Epidermal melanocyte (primary cell): ENCODE data around the gene AHSG.

Experiments used
- DNase-seq: peaks from one replicate; pipeline ENCODE4 v3.0.0; 2011; ENCODE audit warnings: low spot score; ENCODE audit not compliant: insufficient read length

Gene AHSG

DNA sequence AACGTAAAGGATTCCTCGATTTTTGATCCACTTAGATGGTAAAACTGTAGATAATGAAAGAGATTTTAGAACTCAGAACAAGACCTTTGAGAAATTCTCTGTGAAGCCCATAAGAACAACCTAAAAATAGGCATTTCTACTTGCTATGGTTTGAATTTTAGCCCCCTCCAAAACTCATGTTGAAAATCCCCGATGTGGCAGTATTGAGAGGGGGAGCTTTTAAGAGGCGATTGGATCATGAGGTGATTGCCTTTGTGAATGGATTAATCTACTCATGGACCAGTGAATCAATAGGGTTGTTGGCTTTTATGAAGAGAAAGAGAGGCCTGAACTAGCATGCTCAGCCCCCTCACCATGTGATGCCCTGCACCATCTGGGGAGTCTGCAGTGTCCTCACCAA is 20.2 kb upstream of the AHSG start:
- no peak for DNase-seq

DNA sequence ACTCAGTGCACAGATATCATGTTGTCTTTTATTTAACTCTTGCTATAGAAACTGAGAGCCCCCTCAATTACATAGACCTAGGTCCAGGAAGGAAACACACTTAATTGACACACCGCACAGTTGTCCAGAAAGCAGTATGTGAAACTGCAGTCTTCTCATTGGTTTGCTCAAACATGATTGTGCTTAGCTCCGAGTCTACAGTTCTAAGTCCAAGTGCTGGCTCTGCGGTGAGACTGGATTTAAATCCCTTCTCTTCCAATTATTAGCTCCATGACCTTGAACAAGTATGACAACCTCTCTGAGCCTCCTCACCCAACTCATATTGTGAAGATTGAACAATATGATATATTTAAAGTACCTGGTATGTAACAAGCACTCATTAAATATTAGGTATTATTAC is 19.0 kb upstream of the AHSG start:
- no peak for DNase-seq

DNA sequence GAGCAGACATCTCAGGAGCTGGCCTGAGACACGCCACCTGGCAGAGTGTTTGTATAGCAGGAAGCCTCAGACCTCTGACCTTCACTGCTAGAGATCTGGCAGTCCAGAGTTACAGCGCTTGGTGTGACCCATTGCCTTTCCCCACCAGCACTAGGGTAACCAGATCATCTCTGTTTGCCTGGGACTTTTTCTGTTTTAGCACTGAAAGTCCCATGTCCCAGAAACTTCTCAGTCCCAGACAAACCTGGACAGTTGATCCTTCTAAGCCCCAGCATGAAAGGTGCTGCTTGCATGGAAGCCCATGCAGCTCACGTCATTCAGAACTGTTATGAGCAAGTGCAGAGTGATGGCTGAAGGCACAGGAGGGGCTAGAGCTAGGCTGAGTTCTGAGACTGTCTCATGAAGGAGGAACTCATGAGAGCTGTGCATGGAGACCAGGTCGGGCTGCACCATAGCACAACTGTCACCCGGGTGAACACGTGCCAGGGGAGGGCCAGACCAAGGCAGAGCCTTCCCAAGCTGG is 18.2 kb upstream of the AHSG start:
- DNase-seq, result no peak

DNA sequence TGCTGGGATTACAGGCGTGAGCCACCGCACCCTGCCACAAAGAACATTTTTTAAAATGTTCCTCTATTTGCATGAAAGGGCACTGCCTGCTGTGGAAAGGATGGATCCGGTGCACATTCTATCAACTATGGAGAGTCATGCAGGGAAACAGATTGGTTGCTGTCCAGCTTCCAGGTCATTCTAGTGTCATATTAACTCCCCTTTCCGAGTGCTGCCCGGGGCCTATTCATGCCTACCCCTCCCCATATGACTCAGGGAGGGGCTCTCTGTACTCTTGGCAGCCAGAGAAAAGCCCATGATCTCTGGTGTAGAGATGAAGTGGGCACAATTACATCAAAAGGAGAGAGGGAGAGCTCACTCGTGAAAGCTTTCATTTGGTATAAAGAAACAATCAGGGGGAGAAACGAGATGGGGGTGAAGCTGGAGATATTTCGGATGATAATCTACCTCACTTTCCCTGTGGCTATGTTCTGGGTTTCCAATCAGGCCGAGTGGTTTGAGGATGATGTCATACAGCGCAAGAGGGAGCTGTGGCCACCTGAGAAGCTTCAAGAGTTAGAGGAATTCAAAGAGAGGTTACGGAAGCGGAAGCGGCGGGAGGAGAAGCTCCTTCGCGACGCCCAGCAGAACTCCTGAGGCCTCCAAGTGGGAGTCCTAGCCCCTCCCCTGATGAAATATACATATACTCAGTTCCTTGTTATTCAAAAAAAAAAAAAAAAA is 16.1 kb upstream of the AHSG start:
- no peak for DNase-seq

DNA sequence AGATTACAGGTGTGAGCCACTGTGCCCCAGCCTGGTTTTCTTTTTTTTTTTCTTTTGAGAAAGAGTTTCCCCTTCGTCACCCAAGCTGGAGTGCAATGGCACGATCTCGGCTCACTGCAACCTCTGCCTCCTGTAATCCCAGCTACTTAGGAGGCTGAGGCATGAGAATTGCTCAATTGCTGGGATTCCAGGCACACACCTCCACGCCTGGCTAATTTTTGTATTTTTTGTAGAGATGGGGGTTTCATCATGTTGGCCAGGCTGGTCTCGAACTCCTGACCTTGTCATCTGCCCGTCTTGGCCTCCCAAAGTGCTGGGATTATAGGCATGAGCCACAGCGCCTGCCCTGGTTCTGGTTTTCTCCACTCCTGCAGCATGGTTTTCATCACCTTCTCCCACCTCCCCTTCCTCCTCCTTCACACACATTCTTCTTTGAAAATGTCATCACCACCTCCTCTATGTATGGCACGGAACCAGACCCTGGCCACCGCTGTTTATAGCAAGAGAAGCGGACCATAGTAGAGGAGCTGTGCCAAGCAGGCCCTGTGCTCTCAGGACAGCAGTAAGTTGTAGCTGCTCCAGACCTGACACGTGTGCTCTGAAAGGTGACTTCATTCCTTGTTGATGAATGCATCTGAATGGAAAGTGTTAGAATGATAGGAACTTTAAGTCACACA is 14.6 kb upstream of the AHSG start:
- DNase-seq, result no peak

DNA sequence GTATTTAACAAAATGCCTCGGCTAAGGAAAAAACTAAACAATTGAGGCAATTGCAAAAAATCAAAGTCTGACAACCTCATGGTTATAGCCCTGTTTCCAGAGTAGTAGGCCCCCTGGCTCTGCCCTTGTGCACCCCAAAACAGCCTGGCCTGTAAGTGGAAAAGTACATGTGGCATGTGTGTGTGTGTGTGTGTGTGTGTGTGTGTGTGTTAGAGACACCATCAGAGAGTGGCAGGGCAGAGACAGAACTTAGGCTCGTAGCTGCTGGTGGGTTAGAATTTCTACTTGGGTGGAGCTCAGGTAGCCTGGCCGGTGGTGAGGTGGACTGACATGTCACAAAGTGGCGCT is 14.1 kb upstream of the AHSG start:
- DNase-seq, result no peak

DNA sequence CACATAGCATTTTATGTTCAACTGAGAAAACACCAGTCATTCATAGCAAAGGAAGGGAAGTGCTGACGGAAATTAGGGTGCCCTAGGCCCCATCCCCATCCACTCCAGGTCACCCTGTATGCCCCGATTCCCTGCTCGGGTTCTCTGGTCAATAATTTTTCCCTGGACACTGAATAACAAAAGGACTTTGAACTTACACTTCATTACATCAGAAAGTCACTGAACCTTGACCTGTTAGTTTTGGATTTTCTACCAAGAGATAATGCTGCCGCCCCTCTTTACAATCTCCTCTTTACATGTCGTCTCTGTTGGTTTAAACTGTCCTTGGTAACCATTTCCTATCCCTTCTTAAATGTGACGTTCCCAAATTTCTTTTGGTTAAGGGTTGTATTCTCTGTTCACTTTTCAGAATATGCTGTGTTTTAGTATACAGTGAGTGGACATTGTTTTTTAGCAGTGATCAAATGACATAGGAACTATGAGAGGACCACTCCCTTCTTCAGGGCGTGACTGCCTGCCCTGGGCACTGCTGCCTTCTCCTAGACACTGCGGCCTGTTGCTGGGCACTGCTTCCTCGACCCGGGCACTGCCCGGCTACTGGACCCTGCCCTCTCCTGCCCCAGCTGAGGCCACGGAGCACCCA is 13.6 kb upstream of the AHSG start:
- no peak for DNase-seq

DNA sequence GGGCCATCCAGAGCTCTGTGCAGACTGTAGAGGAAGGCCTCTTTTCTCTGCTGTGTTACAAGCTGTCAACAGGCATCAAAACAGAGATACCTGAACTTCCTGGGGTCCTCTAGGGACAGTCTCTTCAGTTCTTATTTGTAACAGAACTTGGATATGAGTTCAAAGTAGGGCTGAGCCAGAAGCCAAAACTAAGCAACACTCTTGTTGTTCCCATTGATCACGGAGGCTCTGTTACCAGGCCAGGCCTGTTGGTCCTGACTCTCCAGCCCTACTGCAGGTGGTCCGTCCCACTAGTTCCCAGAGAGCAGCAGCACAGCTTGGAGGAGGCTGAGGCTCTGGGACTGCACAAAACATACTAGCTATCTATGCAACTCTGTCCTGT is 13.1 kb upstream of the AHSG start:
- DNase-seq, result no peak

DNA sequence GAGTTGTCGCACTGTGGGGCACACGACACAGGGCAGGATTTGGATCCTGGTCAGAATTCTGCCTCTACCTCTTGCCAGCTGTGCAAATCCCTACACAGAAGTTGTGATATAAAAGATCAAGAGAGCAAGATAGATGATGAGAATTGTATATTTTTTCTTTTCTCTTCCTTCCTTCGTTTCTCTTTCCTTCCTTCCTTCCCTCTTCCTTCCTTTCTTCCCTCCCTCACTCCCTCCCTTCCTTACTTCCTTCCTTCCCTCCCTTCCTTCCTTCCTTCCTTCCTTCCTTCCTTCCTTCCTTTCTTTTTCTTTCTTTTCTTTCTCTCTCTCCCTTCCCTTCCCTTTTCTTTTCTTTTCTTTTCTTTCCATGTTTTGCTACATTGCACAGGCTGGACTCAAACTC is 12.0 kb upstream of the AHSG start:
- no peak for DNase-seq

DNA sequence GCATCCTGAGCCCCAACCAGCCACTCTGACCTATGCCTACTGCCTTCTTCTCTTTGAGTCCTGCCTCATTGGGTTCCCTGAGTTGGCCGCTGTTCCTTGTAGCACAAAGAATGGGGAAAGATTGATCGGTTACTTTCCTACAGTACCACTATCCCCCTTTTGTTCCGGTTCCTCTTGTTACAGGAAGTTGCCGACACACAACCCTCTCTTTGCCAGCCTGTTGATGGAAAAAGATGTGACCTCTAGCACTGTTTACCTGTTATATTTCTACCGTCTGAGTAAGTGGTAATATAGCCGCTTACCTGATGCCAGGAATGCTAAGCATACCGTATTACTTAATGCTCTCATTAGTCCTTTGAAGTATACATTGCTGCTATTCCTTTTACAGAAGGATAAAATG is 9.7 kb upstream of the AHSG start:
- DNase-seq, result no peak

DNA sequence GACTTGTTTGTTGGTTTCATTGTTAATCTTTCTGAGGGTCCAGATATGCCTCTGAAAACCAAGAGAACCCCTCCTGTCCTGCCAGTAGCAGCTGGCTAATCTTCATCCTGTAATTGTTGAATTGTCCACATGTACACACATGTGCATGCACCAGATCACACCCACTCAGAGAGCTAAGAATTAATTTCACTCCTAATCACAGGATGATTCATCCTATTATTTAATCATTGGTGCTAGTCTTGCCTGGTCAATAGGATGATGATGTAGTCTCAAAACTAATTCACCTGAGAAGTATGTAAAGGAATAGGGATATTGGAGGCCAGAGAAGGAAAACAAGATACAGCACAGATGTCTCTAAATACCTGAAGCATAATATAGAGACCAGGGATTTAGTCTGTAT is 7.8 kb upstream of the AHSG start:
- no peak for DNase-seq

DNA sequence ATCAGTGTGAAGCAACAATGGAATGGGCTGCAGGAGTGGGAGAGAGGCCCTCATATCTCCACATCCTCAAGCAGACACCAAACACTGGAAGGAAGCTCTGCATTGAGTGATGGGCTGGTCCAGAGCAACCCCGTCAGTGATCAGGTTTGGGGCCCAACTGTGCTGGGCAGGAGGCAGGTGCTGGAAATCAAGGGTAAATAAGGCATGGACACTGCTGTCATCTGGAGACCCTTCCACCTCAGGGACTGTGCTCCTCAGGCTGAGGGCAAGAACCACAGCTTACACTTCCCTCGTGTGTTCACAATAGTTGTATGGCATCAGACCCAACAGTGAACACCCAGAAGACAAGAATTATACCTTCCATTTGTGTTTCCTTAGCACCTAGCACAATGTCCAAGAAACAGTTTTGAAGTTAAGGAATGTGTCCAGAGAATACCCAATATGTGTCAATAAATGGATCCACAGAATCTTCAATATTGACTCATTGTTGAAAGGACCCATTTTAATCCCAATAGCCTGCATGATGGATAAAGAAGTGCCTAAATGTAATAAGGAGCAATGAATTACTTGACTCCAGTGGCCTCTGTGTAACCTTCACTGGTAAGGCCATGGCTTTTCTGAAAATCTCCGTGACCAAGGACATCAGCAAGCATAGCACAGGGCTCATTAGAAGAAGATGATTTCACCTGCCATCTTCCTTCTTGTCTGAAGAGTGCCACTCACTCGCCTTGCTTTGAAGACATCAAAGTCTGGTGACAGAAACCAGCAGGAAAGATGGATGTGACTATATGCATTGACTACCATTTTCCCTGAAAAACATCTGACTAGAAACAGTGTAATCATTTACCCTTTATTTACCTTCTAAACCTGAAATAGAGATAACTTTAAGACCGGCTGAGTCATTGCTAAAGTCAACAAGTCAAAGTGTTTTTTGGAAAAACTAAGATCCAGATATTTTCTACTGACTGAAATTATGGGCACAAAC is 7.0 kb upstream of the AHSG start:
- DNase-seq, result no peak

DNA sequence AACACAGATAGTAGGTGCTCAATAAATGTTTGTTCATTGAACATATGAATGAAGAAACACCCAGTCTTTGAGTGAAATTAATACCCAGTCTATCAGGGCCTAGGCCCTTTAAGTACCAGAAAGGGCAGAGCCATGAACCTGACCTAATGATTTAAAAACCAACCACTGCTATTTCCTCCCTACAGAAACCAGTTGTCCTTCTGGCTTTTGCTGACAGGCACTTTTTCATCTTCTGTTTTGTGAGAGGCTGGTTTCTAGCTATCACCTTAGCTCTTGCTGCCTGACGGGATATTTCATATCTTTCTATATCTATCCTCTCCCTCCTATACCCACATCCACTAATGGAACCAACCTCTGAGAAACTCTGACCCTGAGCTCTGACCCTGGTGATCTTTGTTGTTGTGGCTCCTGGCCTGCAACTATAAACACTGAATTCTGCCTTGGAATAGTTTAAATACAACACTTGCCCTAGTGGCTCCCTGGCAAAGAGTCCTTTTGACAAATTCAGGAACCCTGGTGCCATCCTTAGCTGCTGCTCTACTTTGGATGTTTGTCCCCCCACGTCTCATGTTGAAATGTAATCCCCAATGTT is 4.1 kb upstream of the AHSG start:
- DNase-seq, result no peak

DNA sequence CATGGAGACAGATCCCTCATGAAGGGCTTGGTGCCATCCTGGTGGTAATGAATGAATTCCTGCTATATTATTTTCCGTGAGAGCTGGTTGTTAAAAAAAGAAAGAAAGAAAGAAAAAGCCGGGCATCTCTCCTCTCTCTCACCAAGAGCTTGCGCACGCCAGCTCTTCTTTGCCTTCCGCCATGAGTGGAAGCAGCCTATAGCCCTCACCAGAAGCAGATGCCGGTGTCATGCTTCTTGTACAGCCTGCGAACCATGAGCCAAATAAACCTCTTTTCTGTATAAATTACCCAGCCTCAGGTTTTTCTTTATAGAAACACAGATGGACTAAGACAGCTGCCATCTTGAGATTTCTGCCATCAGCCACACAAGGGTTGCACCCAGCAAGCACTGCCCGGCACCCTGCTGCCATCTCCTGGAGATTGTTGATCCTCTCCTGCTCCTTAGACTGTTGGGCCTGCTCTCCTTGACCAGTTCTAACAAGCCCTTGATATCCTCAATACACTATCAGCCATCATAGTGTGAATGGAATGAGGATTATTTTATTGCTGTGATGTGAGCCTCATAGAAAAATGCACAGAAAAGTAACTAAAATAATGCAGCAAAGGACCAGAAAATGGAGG is 3.5 kb upstream of the AHSG start:
- no peak for DNase-seq

DNA sequence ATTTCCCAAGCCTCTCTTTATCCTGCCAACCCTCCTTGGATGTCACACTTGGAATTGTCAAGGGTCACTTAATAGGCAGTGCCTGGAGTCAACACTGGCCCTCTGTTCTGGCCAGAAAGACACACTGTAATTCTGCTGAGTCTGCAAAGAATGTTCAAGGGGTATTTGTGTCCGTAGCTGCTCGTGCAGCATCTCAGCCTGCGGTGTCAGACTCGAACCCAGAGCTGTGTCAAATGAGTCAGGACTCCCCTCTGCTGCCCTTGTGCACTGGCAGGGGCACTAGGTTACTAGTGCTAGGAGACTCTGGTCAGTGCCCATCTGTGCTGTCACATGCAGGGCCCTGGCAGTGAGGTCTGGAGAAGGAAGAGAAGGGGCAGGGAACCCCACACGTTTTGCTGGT is 795 bp upstream of the AHSG start:
- DNase-seq, result no peak

DNA sequence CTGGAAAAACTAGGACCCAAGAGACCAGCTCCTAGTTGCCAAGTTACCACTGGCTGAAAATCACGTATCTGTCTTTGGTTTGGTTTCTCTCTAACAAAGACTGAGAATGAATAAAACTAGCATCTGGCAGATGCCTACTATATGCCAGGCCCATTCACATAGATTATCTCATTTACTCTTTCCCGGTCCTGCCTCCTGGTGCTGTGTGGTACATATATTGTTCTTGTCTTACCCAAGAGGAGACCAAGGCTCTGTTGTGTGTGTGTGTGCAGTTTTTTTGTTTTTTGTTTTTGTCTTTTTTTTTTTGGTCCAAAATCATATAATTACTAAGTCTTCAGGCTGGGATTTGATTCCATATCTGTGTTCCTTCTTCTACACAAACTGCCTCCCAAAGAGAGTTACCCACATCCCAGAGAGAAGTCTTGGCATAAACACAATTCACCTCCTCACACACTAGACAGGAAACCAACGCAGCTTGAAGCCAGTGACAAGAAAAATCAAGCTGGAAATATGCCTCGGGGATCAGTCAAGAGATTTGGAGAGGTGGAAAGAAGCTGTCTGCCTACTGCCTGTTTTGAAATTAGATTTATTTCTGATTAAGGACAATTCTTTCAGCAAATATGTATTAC is 891 bp downstream of the AHSG start:
- DNase-seq, result no peak

DNA sequence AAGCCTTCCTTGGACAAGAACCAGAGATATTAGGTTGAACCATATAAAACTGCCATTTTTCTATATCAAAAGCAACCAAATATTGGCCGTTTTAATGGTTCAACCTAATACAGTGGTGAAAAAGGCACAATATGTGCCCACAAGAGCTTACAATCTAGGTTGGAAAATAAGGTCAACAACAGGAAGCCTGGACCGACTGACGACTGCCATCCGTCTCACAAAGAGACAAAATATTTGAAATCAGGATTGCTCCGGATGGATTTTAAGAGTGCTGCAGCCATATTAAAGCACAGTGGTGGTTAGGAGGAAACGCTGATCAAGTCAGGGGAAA is 1.4 kb downstream of the AHSG start:
- DNase-seq, result no peak

DNA sequence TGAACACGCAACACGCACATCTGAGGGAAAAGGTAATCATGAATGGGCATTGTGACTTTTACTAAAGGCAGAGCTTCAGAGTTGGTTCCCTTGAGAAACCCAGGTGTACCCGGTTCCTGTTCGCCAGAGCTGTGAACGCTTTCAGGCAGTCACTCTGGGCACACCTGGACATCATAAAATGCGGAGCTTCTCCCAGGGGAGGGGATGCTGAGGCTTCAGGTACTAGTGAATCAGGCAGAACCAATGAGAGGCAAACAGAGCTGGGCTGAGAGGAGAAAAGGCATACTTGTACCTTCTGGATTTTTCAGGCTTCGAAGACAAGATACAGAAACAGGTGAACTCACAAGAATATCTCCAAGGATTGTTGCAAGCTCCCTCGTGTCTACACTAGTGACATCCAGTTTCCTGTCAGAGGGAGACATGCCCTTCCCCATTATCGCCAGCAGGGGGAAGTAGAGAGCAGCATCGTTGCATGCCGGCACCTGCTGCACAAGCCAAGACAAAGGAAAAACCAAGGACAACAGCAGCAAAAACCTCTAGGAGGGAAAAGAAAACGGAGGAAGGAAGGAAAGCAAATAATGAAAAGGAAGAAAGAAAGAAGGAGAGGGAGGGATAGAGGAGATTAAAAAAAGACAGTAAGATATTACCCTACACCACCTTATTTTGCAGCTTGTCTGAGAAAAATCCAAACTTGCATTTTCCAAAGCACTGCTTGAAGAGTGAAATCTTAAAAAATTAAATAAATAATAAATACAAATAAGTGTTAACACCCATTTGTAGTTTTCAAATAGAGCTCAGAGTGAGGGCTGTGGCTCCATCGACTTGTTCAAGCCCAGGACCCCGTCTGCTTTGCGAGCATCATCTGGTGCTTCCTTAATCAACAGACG is 2.0 kb downstream of the AHSG start:
- DNase-seq, result peak; percentile 74

DNA sequence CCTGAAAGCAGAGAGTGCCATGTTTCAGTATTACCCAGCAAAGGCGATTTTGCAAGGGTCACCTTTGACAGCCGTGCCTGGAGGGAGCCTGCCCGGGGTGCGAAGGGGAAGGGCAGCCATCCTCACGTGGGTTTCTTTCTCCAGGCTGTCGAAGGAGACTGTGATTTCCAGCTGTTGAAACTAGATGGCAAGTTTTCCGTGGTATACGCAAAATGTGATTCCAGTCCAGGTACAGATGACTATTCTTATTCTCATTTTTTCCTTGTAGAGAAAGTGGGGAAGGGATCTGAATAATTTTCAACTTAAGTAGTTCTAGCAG is 3.4 kb downstream of the AHSG start:
- DNase-seq, result no peak
